Activated naive CD8-positive, alpha-beta T cell treated with anti-CD3 and anti-CD28 coated beads for 36 hours (primary cell): ENCODE results near the gene HNF4A. TPM values are rescaled to one million over a fixed set of nuclear protein-coding genes. Genes with fewer than 3 reads are reported as not detected.

ENCODE experiments used
- DNase-seq: peaks from one replicate; pipeline ENCODE4 v3.0.0; 2021
- H3K27ac Mint-ChIP-seq: one replicate; pipeline ENCODE4 v1.8.0; 2022; ENCODE audit warnings: mild to moderate bottlenecking, moderate library complexity, mixed read lengths
- H3K27me3 Mint-ChIP-seq: one replicate; pipeline ENCODE4 v1.8.0; 2022; ENCODE audit warnings: mild to moderate bottlenecking, mixed read lengths
- H3K36me3 Mint-ChIP-seq: one replicate; pipeline ENCODE4 v1.8.0; 2021; ENCODE audit warnings: mild to moderate bottlenecking, mixed read lengths
- H3K4me1 Mint-ChIP-seq: one replicate; pipeline ENCODE4 v1.8.0; 2021; ENCODE audit warnings: mixed read lengths
- H3K4me3 Mint-ChIP-seq: one replicate; pipeline ENCODE4 v1.8.0; 2022; ENCODE audit warnings: mild to moderate bottlenecking, moderate library complexity, mixed read lengths
- H3K9me3 Mint-ChIP-seq: one replicate; pipeline ENCODE4 v1.8.0; 2022; ENCODE audit warnings: mixed read lengths
- total RNA-seq, 2 experiments: library from RNA; stranded (reverse); gene quantifications; one replicate each; pipeline ENCODE4 v1.2.3, GENCODE V29; 2021

The HNF4A gene
- total RNA-seq, 2 experiments from 2014 or later = not detected

DNA sequence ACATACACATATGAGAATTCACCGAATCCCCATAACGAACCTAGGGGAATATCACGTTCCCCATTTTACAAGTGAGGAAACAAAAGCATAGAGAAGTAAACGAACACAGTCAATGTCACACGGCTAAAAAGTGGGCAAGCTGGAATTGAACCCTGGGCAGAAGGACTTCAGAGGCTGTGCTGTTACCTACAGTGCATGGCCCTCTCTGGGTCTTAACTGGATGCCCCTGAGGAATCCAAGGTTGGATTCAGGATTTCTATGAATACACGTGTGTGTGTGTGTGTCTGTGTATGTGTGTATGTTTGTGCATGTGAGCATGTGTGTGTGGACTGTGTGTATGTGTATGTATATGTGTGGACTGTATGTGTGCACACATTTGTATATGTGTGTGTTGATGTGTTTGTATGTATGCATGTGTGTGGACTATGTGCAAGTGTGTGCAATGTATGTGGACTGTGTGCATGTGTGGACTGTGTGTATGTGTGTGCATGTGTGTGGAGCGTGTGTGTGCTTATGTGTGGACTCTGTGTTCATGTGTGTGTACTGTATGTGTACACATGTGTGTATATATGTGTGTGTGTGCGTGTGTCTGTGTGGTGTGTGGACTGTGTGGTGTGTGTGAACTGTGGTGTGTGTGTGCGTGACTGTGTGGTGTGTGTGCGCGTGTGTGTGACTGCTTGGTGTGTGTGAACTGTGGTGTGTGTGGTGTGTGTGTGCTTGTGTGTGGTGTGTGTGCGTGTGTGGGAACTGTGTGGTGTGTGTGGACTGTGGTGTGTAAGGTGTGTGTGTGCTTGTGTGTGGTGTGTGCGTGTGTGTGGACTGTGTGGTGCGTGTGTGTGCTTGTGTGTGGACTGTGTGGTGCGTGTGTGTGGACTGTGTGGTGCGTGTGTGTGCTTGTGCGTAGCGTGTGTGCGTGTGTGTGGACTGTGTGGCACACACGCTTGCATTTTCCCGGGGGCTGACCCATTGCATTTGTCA lies 49.0 kb downstream of the HNF4A start:
- no peak for DNase-seq
- no peaks in the 10 kb centered on the region for H3K36me3 Mint-ChIP-seq
- no peaks in the 10 kb centered on the region for H3K9me3 Mint-ChIP-seq
- H3K27ac Mint-ChIP-seq = no peak overlapping the region
- peaks cover 2% of the 10 kb centered on the region for H3K4me1 Mint-ChIP-seq
- no peak overlapping the region for H3K4me3 Mint-ChIP-seq
- H3K27me3 Mint-ChIP-seq = no peaks in the 10 kb centered on the region

DNA sequence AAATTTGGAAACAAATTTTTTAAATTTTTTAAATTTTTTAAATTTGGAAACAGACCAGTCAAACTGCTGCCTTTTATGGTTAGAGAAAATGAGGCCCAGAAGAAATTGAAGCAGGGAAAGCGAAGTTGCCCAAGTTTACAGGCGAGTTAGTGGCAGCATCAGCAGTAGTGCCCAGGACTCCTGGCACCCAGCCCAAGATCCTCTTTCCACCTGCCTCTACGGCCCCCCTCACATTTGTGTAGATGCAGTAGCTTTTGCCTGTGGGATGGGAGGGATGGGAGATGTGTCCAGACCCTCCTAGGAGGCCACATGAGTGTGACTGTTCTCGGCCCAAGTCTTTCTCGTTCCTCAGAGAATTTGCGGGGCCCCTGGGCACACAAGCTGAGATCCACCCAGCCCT lies 49.8 kb downstream of the HNF4A start:
- Mint-ChIP-seq H3K4me1 (peaks cover 2% of the 10 kb centered on the region), H3K4me3 (no peak overlapping the region), H3K27ac (no peak overlapping the region), H3K9me3 (no peaks in the 10 kb centered on the region), H3K27me3 (no peaks in the 10 kb centered on the region), H3K36me3 (no peaks in the 10 kb centered on the region)
- DNase-seq = no peak

DNA sequence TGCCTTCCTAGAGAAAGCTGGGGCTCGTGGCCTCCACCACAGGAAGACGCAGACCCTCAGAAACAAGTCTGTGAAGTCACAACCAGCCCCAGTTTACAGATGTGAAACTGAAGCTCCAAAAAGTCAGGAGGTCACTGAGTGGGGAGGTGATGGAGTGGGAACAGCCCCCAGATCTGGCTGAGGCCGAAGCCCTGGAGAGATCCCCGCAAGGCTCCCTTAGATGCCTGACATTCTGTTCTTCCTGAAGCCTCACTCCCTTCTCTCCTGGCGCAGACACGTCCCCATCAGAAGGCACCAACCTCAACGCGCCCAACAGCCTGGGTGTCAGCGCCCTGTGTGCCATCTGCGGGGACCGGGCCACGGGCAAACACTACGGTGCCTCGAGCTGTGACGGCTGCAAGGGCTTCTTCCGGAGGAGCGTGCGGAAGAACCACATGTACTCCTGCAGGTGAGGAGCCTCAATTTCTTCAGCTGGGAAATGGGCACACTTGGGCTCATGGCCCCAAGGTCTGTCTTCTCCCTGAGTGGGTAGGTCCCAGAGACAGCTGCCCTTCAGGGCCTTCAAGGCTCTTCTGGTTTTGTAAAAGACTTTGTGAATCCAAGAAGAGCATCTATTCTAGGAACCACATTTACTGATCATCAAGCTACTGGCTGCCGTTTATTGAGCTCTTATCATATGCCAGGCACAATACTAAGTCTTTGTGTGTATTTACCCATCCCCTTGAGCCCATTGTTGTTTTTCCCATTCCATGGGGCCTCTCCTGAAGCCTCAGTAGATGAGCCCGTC lies 50.5 kb downstream of the HNF4A start:
- Mint-ChIP-seq H3K36me3 (no peaks in the 10 kb centered on the region), H3K27ac (no peak overlapping the region)
- no peak for DNase-seq

DNA sequence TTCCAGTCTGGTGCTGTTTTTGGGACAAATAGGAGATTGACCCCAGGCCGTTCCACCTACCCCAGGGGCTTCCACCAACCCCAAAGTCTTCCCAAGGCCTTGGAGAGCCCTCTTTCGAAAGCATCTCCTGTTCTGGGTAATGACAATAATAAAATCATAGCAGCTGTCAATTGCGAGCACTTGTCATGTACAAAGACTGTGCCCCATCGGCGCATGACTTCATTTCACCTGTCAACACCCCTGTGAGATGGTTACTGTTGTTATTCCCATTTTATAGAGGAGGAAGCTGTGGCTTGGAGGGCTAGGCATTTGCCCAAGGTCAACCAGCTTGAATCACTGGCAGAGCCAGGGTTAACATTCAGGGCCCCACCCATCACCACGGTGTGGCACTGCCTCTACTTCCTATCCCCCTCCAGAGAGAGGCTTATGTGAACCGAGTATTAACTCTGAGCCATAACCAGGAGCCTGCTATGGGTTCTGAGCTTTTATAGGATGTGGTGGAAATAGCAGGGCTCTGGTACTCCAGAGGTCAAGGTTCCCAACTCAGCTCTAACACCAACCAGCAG lies 51.2 kb downstream of the HNF4A start:
- DNase-seq = no peak
- H3K27ac Mint-ChIP-seq = no peak overlapping the region
- no peaks in the 10 kb centered on the region for H3K9me3 Mint-ChIP-seq
- H3K4me1 Mint-ChIP-seq = peaks cover 2% of the 10 kb centered on the region
- H3K36me3 Mint-ChIP-seq = no peaks in the 10 kb centered on the region
- no peaks in the 10 kb centered on the region for H3K27me3 Mint-ChIP-seq
- H3K4me3 Mint-ChIP-seq = no peak overlapping the region

More for the DNA sequence above, 50.5 kb downstream of the HNF4A start:
- Mint-ChIP-seq H3K4me3 (no peak overlapping the region), H3K4me1 (peaks cover 2% of the 10 kb centered on the region), H3K27me3 (no peaks in the 10 kb centered on the region), H3K9me3 (no peaks in the 10 kb centered on the region)

DNA sequence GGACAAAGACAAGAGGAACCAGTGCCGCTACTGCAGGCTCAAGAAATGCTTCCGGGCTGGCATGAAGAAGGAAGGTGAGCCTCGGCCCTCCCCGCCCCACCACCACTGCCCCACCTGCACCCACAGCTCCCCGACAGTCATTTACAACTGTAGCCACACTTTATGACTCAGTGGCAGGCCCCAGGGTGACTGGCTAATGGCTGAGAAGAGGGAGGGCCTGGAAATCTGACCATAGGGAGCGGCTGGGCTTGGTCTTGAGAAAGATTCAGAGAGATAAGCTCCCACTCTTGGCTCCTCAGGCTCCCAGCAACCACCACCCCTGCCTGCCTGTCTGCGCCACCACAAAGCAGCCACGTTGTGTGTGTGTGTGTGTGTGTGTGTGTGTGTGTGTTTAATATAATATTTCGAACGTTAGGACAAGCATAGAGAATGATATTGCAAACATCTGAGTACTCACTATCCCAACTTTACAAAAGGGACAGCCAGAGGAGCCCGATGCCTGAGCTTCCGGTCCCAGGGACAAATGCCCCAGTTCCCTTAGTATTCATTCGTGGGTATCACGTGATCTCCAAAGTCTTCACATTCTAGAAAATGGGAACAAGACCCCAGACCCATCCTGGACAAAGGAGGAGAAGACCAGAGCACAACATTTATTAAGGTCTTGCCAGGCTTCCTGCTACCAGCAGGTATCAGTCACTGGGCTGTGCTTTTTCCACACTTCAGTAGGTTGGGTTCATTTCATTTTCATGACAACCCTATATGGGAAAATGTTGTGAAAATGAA lies 52.1 kb downstream of the HNF4A start:
- Mint-ChIP-seq H3K36me3 (no peaks in the 10 kb centered on the region), H3K9me3 (no peaks in the 10 kb centered on the region), H3K27ac (no peak overlapping the region), H3K4me3 (no peak overlapping the region), H3K27me3 (peaks cover 5% of the 10 kb centered on the region), H3K4me1 (peaks cover 2% of the 10 kb centered on the region)
- DNase-seq = no peak

DNA sequence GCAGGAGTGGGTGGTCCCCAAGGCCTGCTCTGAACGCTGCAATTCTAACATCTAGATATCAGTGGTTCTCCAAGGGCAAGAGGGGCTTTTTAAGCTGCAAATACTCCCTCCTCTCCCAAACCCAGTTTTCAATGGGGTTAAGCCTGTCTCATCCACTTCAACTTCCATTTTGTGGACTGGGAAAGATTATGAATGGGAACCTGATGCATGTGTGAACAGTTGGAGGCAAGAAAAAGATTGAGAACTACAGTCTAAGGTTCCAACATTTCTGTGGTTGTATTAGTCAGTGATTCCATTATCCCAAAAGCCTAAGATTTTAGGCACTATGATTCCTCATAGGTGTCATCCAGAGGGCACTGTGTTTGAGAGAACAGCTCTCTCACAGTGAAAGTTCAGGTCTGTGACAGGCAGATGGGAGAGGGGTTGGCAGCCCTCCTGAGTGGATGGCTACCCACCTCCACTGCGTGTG lies 53.7 kb downstream of the HNF4A start:
- no peak for DNase-seq
- Mint-ChIP-seq H3K4me1 (peaks cover 2% of the 10 kb centered on the region), H3K36me3 (no peaks in the 10 kb centered on the region), H3K27me3 (peaks cover 5% of the 10 kb centered on the region), H3K4me3 (no peak overlapping the region), H3K9me3 (no peaks in the 10 kb centered on the region), H3K27ac (no peak overlapping the region)

DNA sequence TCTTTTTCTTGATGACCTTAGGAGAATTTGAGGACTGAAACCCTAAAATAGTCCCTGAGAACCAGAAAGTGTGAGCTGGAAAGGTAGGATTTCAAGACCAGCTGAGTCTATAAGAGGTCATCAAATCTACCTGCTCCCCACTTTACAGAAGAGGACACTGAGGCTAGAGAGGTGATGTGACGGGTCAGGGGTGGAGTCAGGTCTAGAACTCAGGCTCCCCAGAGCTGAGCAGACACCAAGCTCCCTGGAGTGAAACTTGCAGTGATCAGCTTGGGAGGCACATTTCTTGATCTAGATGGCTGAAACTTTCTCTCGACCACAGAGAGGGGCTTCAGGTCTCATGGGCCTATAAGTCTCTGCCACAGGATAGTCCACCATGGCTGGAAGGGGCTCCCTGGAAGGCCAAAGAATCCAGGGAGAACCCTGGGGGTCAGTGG lies 55.1 kb downstream of the HNF4A start:
- peaks cover 5% of the 10 kb centered on the region for H3K27me3 Mint-ChIP-seq

DNA sequence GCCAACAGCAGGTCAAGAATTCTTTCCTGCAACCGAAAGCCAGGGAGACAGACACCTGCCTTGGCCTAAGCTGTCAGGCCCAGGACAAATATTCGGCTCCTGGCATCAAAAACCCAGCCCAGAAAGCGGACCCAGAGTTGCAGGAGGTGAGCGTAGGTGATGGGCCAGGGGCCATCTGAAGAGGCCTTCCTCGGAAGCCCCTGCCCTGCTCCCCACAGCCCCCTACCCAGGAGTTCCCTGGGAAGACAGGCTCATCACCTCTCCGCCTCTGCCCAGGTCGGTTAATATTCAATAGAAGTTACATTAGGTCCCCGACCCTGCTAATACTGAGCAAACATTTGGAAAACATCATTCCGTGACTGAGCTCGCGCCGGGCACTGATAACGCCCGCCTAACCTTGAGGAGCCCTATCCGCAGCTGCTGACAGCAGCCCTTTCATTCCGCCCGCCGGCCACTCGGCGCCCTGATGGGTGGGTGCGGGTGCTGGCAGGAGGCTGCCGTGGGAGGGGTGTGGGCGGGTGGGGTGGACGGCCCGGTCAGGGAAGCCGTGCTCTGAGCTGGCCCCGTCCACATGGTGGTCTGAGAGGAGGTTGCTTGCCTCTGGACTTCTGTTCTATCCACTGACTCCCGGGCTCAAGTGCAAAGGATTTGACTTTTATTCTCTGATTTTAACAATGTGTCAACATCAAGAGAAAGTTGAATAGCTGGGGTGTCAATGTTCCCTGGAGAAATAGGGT lies 55.7 kb downstream of the HNF4A start:
- Mint-ChIP-seq H3K36me3 (no peaks in the 10 kb centered on the region), H3K9me3 (no peaks in the 10 kb centered on the region), H3K27me3 (peaks cover 5% of the 10 kb centered on the region), H3K27ac (no peak overlapping the region), H3K4me3 (no peak overlapping the region), H3K4me1 (peaks cover 2% of the 10 kb centered on the region)
- no peak for DNase-seq

More for the DNA sequence above, 55.1 kb downstream of the HNF4A start:
- no peaks in the 10 kb centered on the region for H3K36me3 Mint-ChIP-seq
- DNase-seq = no peak
- peaks cover 2% of the 10 kb centered on the region for H3K4me1 Mint-ChIP-seq
- no peaks in the 10 kb centered on the region for H3K9me3 Mint-ChIP-seq
- no peak overlapping the region for H3K4me3 Mint-ChIP-seq
- no peak overlapping the region for H3K27ac Mint-ChIP-seq

DNA sequence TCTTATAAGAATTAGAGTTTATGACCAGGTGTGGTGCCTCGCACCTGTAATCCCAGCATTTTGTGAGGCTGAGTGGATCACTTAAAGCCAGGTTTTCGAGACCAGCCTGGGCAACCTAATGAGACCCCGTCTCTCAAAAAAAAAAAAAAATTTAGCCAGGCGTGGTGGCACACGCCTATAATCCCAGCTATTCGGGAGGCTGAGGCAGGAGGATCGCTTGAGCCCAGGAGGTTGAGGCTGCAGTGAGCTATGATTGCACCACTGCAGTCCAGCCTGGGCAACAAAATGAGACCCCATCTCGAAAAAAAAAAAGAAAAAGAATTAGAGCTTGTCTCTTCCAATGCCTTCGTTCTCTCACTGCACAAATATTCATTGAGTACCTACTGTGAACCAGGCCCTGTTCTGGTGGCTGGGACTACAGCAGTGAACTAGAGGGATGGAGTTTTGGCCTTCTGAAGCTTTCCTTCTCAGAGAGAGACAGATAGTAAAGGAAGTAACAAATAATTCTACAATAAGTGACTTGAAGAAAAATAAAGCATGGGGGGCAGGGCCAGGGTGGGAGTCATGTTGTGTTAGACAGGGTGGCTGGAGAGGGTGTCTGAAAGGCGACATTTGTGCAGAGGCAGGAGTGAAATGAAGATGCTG lies 56.4 kb downstream of the HNF4A start:
- Mint-ChIP-seq H3K27ac (no peak overlapping the region), H3K4me3 (no peak overlapping the region), H3K9me3 (no peaks in the 10 kb centered on the region), H3K4me1 (peaks cover 2% of the 10 kb centered on the region), H3K36me3 (no peaks in the 10 kb centered on the region), H3K27me3 (peaks cover 5% of the 10 kb centered on the region)
- no peak for DNase-seq

DNA sequence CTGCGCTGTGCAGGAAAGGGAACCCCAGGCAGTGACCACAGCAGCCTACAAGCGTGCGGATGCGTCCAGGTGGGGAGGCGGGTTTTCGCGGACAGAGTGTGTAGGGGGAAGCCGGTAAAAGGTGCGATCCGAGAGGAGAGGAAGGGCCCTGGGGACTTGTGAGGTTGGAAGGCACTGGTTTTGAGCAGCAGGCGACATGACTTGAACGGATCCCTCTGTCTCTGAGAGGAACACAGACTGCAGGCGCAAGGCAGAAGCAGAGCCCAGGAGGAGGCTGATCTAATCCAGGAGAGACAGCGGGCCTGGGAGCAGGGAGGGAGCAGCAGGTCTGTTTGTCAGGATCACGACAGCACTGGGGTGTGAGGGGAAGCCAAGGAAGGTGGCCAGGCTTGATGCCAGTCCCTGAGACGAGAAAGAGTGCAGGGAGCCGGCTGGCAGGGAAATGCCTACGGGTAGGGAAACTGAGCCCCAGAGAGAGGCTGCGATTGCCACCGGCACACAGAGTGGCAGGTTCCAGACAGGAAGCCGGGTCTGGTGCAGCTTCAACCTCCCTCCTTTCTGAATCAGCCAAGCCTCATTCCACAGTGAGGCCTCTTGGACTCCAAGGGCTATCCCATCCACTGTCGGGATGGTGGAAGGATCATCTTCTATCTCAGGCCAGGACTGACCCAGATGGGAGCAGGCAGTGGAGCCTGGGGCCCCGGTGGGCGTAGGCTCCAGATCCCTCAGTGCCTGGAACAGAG lies 57.1 kb downstream of the HNF4A start:
- Mint-ChIP-seq H3K27ac (no peak overlapping the region), H3K9me3 (no peaks in the 10 kb centered on the region), H3K4me3 (no peak overlapping the region), H3K27me3 (peaks cover 5% of the 10 kb centered on the region), H3K4me1 (no peaks in the 10 kb centered on the region), H3K36me3 (no peaks in the 10 kb centered on the region)
- no peak for DNase-seq

DNA sequence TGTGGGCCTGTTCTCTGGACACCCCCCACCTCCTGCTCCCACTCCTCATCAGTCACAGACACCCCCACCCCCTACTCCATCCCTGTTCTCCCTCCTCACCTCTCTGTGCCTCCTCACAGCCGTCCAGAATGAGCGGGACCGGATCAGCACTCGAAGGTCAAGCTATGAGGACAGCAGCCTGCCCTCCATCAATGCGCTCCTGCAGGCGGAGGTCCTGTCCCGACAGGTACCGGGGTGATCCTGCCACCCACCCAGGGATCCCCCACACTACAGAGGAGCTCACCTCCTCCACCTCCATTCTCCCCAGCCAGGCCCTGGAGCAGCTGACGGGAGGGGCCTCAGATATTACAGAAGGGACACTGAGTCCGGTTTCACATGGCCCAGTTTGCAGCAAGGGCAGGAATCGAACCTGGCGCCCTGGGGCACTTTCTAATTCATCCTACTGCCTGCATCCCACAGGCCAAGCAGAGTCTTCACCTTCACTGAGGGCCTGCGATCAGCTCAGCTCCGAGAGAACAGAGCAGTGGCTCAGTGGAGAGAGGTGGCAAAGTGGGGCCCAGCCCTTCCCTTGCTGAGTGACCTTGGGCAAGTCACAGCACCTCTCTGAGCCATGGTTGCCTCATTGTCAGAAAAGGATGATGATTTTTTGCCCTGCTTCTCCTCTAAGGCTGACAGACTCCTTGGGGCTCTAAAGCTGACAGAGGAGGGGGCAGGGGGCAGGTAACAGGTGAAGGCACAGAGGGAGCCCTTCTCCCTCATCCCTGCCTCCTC lies 58.3 kb downstream of the HNF4A start:
- no peaks in the 10 kb centered on the region for H3K36me3 Mint-ChIP-seq
- no peaks in the 10 kb centered on the region for H3K9me3 Mint-ChIP-seq
- no peak for DNase-seq
- no peaks in the 10 kb centered on the region for H3K4me1 Mint-ChIP-seq
- H3K4me3 Mint-ChIP-seq = no peak overlapping the region
- peaks cover 5% of the 10 kb centered on the region for H3K27me3 Mint-ChIP-seq
- no peak overlapping the region for H3K27ac Mint-ChIP-seq

DNA sequence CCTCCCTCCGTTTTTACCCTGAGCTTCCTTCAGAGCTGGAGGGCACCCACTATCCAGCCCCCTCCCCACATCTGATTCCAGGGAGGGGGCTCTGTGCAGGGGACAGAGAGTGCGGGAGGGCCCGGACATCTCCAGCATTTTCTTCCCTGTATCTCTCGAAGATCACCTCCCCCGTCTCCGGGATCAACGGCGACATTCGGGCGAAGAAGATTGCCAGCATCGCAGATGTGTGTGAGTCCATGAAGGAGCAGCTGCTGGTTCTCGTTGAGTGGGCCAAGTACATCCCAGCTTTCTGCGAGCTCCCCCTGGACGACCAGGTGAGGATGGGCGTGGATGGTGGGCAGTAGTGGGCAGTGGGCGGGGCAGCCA lies 58.8 kb downstream of the HNF4A start:
- no peak overlapping the region for H3K4me3 Mint-ChIP-seq
- no peak overlapping the region for H3K27ac Mint-ChIP-seq
- H3K9me3 Mint-ChIP-seq = no peaks in the 10 kb centered on the region
- H3K4me1 Mint-ChIP-seq = no peaks in the 10 kb centered on the region
- no peak for DNase-seq
- no peaks in the 10 kb centered on the region for H3K36me3 Mint-ChIP-seq
- H3K27me3 Mint-ChIP-seq = peaks cover 5% of the 10 kb centered on the region
